ENCODE data around the gene CKS1B. TPM values are rescaled to one million over a fixed set of nuclear protein-coding genes. Genes with fewer than 3 reads are reported as not detected.
A peak's percentile ranks its signal among the peaks of the same experiment; 100 is the strongest.

The CKS1B gene
- total and polyA plus RNA-seq, 10 donors = 15.7 to 51.5 (median 27.5) TPM

DNA sequence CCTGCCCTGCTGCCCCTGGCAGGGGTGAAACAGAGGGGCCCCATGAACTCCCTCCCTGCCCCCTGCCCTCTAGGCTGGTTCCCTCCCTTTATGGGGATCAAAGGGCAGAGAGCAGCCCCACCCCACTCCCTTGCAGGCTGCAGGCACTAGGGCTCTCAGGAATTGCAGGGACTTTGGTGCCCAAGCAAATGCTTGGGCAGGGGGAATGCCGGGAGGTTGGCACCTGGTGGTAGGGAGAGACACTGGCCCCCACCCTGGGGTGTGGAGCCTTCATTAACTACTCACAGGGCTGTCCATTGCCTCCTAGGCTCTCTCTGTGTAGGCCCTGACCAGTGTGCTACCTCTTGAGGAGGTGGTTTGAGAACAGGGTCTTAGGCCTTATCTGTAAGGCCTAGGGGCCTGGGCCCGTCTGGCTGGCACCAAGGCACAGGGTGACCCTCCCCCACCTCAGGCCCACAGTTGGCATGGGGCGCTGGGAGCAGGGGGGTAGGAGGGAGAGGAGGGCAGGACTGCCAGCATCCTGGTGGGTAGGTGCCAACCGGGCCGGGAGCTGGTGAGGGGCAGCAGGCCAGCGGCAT lies 32.9 kb downstream of the CKS1B start:
- Histone ChIP-seq H3K27ac (peak overlapping the region; percentile 13 to 99 (median 95)), H3K9me3 (no peaks in the 10 kb centered on the region), H3K27me3 (replicated peaks in 1 of 7) (no peaks in the 10 kb centered on the region), H3K4me1 (peaks cover 35 to 96% (median 87%) of the 10 kb centered on the region in 6 donors), H3K36me3 (peaks cover 0 to 11% (median 0%) of the 10 kb centered on the region in 6 donors), H3K4me3 (peak overlapping the region in 3 of 8 donors; percentile 37 to 76 (median 43))
- intact Hi-C loops (cut with DNase I; ENCODE audit: low total_unique reads) = loop anchor here (10.0 kb wide), 1 partner anchor 57 kb away; the partner anchor contains the start of gene EFNA4
- WGBS, 5 donors = 47 to 82% (median 64%) methylated on average over 4 to 6 of the region's 6 CpGs
- peak; percentile 87 for DNase-seq
- TF ChIP-seq POLR2AphosphoS5 (IDR thresholded peaks at IDR 0.05) (no peak), POLR2A (IDR thresholded peaks at IDR 0.05) (no peak)
- TF ChIP-seq, protein P1, sequence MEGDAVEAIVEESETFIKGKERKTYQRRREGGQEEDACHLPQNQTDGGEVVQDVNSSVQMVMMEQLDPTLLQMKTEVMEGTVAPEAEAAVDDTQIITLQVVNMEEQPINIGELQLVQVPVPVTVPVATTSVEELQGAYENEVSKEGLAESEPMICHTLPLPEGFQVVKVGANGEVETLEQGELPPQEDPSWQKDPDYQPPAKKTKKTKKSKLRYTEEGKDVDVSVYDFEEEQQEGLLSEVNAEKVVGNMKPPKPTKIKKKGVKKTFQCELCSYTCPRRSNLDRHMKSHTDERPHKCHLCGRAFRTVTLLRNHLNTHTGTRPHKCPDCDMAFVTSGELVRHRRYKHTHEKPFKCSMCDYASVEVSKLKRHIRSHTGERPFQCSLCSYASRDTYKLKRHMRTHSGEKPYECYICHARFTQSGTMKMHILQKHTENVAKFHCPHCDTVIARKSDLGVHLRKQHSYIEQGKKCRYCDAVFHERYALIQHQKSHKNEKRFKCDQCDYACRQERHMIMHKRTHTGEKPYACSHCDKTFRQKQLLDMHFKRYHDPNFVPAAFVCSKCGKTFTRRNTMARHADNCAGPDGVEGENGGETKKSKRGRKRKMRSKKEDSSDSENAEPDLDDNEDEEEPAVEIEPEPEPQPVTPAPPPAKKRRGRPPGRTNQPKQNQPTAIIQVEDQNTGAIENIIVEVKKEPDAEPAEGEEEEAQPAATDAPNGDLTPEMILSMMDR (IDR thresholded peaks at IDR 0.05 in 8 of 11, conservative IDR thresholded peaks at IDR 0.05 in 3 of 11) = no peak

DNA sequence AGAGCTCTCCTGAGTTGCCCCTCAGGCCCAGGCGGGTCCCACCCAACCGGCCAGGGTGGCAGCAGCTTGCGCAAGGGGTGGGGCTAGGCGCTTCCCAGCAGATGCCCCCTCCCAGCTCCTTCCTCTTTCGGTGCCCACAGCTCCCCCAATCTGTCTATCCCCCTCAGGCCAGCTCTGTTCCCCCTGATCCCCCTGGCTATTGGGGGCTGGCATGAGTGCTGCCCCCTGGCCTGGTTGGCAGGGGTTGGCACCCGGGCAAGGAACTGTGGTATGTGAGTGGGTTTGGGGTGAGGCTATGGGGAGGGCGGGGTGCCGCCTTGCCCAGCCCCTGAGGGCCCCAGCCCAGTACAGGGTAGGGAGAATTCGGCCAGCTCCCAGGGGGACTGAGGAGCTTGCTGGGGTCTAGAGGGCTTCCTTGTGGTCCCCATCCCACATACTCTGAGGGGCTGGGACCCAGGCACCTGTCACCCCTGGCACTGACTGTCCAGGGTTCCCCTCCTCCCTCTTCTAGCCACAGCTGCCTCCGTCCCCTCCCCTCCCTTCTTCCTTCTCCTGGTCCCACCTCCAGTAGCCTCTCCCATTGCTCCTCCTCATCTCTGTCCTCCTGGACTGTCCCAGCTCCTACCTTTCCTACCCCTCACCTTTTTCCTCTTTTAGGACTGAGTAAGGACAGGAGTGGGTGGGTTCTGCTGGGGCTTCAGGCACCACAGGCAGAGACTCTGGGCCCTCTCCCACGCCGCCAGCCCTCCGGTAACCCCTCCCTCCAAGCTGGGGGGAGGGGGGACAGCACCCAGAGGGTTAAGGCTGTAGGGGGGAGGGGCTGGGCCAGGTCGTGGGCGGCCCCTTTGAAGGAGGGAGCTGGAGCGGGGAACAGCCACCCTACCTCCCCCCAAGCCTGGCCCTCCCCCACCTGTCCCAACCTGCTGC lies 33.8 kb downstream of the CKS1B start:
- Histone ChIP-seq H3K4me1 (peaks cover 44 to 100% (median 96%) of the 10 kb centered on the region in 6 donors), H3K4me3 (peak overlapping the region in 6 of 8 donors; percentile 29 to 76 (median 36)), H3K27ac (peak overlapping the region; percentile 13 to 99 (median 95)), H3K36me3 (peaks cover 0 to 11% (median 0%) of the 10 kb centered on the region in 6 donors), H3K27me3 (replicated peaks in 1 of 7) (no peaks in the 10 kb centered on the region), H3K9me3 (no peaks in the 10 kb centered on the region)
- intact Hi-C loops (cut with DNase I; ENCODE audit: low total_unique reads) = loop anchor here (10.0 kb wide), 1 partner anchor 57 kb away; the partner anchor contains the start of gene EFNA4
- peak; percentile 89 for DNase-seq
- 39 to 59% (median 50%) methylated on average over 15 to 16 of the region's 16 CpGs for WGBS, 5 donors
- TF ChIP-seq POLR2A (IDR thresholded peaks at IDR 0.05) (no peak), POLR2AphosphoS5 (IDR thresholded peaks at IDR 0.05) (peak in 1 of 3 donors; percentile 61)
- TF ChIP-seq, protein P1 (IDR thresholded peaks at IDR 0.05 in 8 of 11, conservative IDR thresholded peaks at IDR 0.05 in 3 of 11) = no peak

DNA sequence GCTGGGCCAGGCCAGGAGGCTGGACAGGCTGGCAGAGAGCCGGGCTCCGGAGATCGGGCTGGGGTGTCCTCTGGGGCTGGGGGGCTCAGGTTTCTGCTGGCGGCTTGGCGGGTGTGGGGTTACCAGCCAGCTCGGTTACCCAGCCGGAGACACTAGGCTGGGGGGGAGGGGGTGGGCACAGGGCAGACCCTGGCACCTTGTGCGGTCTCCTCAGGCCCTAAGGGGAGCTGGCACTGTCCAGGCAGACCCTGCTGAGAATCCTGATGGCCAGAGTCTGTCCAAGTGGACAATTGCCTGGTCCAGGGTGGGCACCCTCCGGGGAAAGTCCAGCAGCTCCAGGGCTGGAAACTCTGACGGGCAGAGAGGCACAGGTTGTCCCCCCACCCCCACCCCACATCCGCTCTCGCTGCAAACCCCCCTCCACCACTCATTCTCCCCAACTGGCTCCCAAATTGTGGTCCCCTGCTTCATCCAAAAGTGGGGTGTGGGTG lies 34.8 kb downstream of the CKS1B start:
- Histone ChIP-seq H3K4me3 (peak overlapping the region in 6 of 8 donors; percentile 29 to 76 (median 36)), H3K36me3 (peaks cover 0 to 17% (median 2%) of the 10 kb centered on the region in 6 donors), H3K9me3 (no peaks in the 10 kb centered on the region), H3K27me3 (replicated peaks in 1 of 7) (no peaks in the 10 kb centered on the region), H3K27ac (peak overlapping the region in 7 of 8 donors; percentile 60 to 99 (median 95)), H3K4me1 (peaks cover 51 to 100% (median 100%) of the 10 kb centered on the region in 6 donors)
- no peak for DNase-seq
- TF ChIP-seq POLR2AphosphoS5 (IDR thresholded peaks at IDR 0.05) (no peak), POLR2A (IDR thresholded peaks at IDR 0.05) (no peak)
- TF ChIP-seq, protein P1 (IDR thresholded peaks at IDR 0.05 in 8 of 11, conservative IDR thresholded peaks at IDR 0.05 in 3 of 11) = no peak
- WGBS, 5 donors = 62 to 92% (median 78%) methylated on average over 3 to 12 of the region's 12 CpGs
- intact Hi-C loops (cut with DNase I; ENCODE audit: low total_unique reads) = loop anchor here (10.0 kb wide), 1 partner anchor 56 kb away; the partner anchor contains the start of gene EFNA4

Measured in spleen (tissue), 11 donors.